Measurements from ENCODE around the gene TELO2.

Gene TELO2

DNA sequence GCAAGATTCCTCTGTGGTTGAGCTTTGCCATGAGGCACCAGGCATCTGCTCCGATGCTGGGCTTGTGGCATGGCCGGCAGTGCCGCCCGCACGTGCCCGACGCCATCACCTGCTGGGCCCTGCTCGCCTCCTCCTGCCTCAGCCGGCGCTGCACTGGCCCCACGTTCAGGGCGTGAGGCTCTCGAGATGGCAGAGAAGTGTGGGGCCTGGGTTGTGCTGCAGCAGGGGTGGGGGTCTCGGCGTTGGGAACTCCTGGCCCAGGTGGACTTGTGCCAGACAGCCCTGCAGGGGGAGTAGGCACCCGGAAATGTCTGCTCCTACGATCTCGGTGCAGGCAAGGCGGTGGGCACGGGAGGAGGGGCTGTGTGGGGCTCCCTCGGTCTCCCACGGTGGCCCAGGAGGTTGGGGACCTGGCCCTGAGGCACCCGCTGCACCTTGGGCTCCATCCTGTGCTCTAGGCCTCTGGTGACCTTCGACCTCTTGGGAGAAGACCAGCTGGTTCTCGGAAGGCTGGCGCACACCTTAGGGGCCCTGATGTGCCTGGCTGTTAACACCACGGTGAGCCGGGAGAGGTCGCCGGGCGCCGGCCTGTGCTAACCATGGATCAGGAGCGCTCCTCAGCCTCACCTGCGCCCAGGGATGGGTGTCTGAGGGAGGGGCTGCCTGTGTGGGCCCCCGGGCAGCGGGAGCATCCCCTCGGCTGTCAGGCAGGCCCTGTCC, 13.5 kb downstream of the TELO2 start:
- Histone ChIP-seq H3K27ac (ENCODE audit: insufficient read depth, low read depth, low read length, poor library complexity, severe bottlenecking) (no peak overlapping the region), H3K36me3 (ENCODE audit: control insufficient read depth, insufficient read depth, low read length) (peaks cover 20% of the 10 kb centered on the region), H3K4me3 (ENCODE audit: insufficient read depth, low read depth, low read length) (no peak overlapping the region), H3K27me3 (ENCODE audit: control insufficient read depth, insufficient read depth, low read length, poor library complexity, severe bottlenecking) (no peaks in the 10 kb centered on the region), H3K9me3 (ENCODE audit: control insufficient read depth, low read length) (no peaks in the 10 kb centered on the region), H3K4me1 (ENCODE audit: control insufficient read depth, insufficient read depth, low read length) (no peaks in the 10 kb centered on the region)
- WGBS, 2 experiments, result 95 to 96% methylated on average over 37 of the region's 37 CpGs

GRCh38 chr16:1508494-1509187, 15.5 kb downstream of the TELO2 start:
- Histone ChIP-seq H3K27ac (ENCODE audit: insufficient read depth, low read depth, low read length, poor library complexity, severe bottlenecking) (no peak overlapping the region), H3K4me3 (ENCODE audit: insufficient read depth, low read depth, low read length) (no peak overlapping the region), H3K36me3 (ENCODE audit: control insufficient read depth, insufficient read depth, low read length) (peaks cover 2% of the 10 kb centered on the region), H3K9me3 (ENCODE audit: control insufficient read depth, low read length) (no peaks in the 10 kb centered on the region), H3K4me1 (ENCODE audit: control insufficient read depth, insufficient read depth, low read length) (no peaks in the 10 kb centered on the region), H3K27me3 (ENCODE audit: control insufficient read depth, insufficient read depth, low read length, poor library complexity, severe bottlenecking) (no peaks in the 10 kb centered on the region)
- 95% methylated on average over 24 of the region's 24 CpGs for WGBS, 2 experiments

DNA sequence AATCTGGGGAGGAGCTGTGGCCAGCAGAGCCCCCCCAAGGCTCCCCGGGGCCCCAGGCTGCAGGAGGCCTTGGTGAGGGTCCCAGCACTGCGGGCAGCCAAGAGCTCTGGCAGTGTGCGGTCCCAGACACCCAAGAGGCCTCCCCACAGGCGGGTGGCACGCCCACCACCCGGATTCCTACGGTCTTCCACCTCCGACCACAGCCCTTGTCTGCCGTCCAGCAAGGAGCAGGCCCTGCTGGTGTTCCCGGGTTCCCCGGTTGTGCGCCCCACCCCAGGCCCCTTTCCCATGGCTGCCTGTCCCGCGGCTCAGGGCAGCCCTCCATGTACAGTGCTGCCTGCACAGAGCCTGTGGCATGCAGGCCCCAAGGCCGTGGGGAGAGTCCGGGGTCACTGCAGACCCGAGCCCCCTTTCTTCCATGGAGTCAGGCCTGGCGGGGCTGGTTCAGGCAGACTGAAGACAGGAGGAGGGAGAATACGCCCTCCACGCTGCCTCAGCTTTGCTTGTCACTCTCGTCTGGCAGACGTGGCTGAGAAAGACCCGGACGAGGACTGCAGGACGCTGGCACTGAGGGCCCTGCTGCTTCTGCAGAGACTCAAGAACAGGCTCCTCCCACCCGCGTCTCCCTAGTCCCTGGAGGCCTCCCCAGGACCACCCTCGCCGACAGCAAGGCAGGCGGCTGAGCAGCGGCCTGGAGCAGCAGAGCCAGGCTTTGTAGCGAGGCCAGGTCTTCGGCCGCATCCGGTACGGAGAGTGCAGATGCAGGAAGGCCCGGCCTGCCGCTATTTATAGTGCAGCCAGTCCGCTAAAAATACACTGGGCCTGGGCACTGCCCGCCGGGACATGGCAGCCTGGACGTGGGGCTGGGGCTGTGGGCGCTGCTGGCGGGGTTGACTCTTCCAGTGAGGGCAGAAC, 16.4 kb downstream of the TELO2 start:
- Histone ChIP-seq H3K4me3 (ENCODE audit: insufficient read depth, low read depth, low read length) (no peak overlapping the region), H3K36me3 (ENCODE audit: control insufficient read depth, insufficient read depth, low read length) (peaks cover 4% of the 10 kb centered on the region), H3K27ac (ENCODE audit: insufficient read depth, low read depth, low read length, poor library complexity, severe bottlenecking) (no peak overlapping the region), H3K4me1 (ENCODE audit: control insufficient read depth, insufficient read depth, low read length) (no peaks in the 10 kb centered on the region), H3K27me3 (ENCODE audit: control insufficient read depth, insufficient read depth, low read length, poor library complexity, severe bottlenecking) (no peaks in the 10 kb centered on the region), H3K9me3 (ENCODE audit: control insufficient read depth, low read length) (no peaks in the 10 kb centered on the region)
- WGBS, 2 experiments, result 91% methylated on average over 44 of the region's 44 CpGs

- Histone ChIP-seq H3K4me1 (ENCODE audit: control insufficient read depth, insufficient read depth, low read length) (no peaks in the 10 kb centered on the region), H3K27ac (ENCODE audit: insufficient read depth, low read depth, low read length, poor library complexity, severe bottlenecking) (no peak overlapping the region), H3K27me3 (ENCODE audit: control insufficient read depth, insufficient read depth, low read length, poor library complexity, severe bottlenecking) (no peaks in the 10 kb centered on the region), H3K4me3 (ENCODE audit: insufficient read depth, low read depth, low read length) (no peak overlapping the region), H3K9me3 (ENCODE audit: control insufficient read depth, low read length) (no peaks in the 10 kb centered on the region), H3K36me3 (ENCODE audit: control insufficient read depth, insufficient read depth, low read length) (peaks cover 6% of the 10 kb centered on the region)
- WGBS, 2 experiments, result 95% methylated on average over 10 of the region's 10 CpGs
These were observed 17.1 kb downstream of the TELO2 start for GRCh38 chr16:1510272-1510671.

DNA sequence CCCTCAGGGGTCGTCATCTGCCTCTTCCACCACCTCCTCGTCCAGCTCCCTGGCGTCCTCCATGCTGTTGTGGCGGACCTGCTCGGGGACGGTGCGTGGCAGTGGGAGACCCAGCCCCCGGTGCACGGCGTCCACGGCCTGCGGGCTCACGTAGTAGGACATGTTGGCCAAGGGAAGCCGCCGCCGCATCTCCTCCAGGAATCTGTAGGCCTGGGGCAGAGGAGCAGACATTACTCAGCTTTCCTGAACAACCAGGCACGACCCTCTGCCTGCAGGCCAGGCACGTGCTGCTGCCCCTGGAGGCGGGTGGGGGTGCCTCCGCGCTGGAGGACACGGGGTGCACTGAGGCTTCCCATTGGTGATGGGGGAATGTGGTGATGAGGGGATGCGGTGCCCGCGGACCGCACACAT, 17.8 kb downstream of the TELO2 start:
- Histone ChIP-seq H3K9me3 (ENCODE audit: control insufficient read depth, low read length) (no peaks in the 10 kb centered on the region), H3K4me3 (ENCODE audit: insufficient read depth, low read depth, low read length) (no peak overlapping the region), H3K27me3 (ENCODE audit: control insufficient read depth, insufficient read depth, low read length, poor library complexity, severe bottlenecking) (no peaks in the 10 kb centered on the region), H3K27ac (ENCODE audit: insufficient read depth, low read depth, low read length, poor library complexity, severe bottlenecking) (no peak overlapping the region), H3K36me3 (ENCODE audit: control insufficient read depth, insufficient read depth, low read length) (peaks cover 8% of the 10 kb centered on the region), H3K4me1 (ENCODE audit: control insufficient read depth, insufficient read depth, low read length) (no peaks in the 10 kb centered on the region)
- WGBS, 2 experiments, result 93 to 94% methylated on average over 26 of the region's 26 CpGs

- no peak overlapping the region for H3K27ac ChIP-seq (ENCODE audit: insufficient read depth, low read depth, low read length, poor library complexity, severe bottlenecking)
- H3K9me3 ChIP-seq (ENCODE audit: control insufficient read depth, low read length), result no peaks in the 10 kb centered on the region
- WGBS, 2 experiments, result 91 to 93% methylated on average over 30 of the region's 30 CpGs
- H3K36me3 ChIP-seq (ENCODE audit: control insufficient read depth, insufficient read depth, low read length), result peaks cover 8% of the 10 kb centered on the region
- H3K27me3 ChIP-seq (ENCODE audit: control insufficient read depth, insufficient read depth, low read length, poor library complexity, severe bottlenecking), result no peaks in the 10 kb centered on the region
- no peak overlapping the region for H3K4me3 ChIP-seq (ENCODE audit: insufficient read depth, low read depth, low read length)
- no peaks in the 10 kb centered on the region for H3K4me1 ChIP-seq (ENCODE audit: control insufficient read depth, insufficient read depth, low read length)
These were observed 18.8 kb downstream of the TELO2 start for GRCh38 chr16:1511662-1512569.

DNA sequence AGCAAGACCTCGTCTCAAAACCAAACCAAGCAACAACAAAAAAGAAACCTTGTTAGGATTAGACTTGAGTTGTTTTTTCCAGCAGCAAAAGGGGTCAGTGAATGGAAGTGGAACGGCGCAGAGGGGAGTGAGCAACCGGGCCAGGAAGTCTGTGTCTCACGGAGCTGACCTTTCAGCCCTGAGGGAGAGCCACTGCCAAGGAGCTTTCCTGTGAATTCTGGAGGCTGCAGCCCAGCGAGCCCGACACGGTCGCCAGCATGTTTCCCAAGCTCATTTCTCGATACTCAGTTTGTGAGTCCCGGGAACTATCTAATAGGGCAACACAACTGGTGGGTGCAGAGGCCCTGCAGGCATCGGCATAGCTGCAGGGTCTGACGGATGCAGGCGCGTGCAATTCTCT, 19.6 kb downstream of the TELO2 start:
- Histone ChIP-seq H3K9me3 (ENCODE audit: control insufficient read depth, low read length) (no peaks in the 10 kb centered on the region), H3K4me3 (ENCODE audit: insufficient read depth, low read depth, low read length) (no peak overlapping the region), H3K27ac (ENCODE audit: insufficient read depth, low read depth, low read length, poor library complexity, severe bottlenecking) (no peak overlapping the region), H3K27me3 (ENCODE audit: control insufficient read depth, insufficient read depth, low read length, poor library complexity, severe bottlenecking) (no peaks in the 10 kb centered on the region), H3K4me1 (ENCODE audit: control insufficient read depth, insufficient read depth, low read length) (no peaks in the 10 kb centered on the region), H3K36me3 (ENCODE audit: control insufficient read depth, insufficient read depth, low read length) (peaks cover 8% of the 10 kb centered on the region)
- 93 to 96% methylated on average over 15 of the region's 15 CpGs for WGBS, 2 experiments

- Histone ChIP-seq H3K27me3 (ENCODE audit: control insufficient read depth, insufficient read depth, low read length, poor library complexity, severe bottlenecking) (no peaks in the 10 kb centered on the region), H3K27ac (ENCODE audit: insufficient read depth, low read depth, low read length, poor library complexity, severe bottlenecking) (no peak overlapping the region), H3K36me3 (ENCODE audit: control insufficient read depth, insufficient read depth, low read length) (peaks cover 8% of the 10 kb centered on the region), H3K4me3 (ENCODE audit: insufficient read depth, low read depth, low read length) (no peak overlapping the region), H3K4me1 (ENCODE audit: control insufficient read depth, insufficient read depth, low read length) (no peaks in the 10 kb centered on the region), H3K9me3 (ENCODE audit: control insufficient read depth, low read length) (no peaks in the 10 kb centered on the region)
- WGBS, 2 experiments, result 96% methylated on average over 2 to 3 of the region's 3 CpGs
These were observed 21.3 kb downstream of the TELO2 start for GRCh38 chr16:1514507-1514906.

DNA sequence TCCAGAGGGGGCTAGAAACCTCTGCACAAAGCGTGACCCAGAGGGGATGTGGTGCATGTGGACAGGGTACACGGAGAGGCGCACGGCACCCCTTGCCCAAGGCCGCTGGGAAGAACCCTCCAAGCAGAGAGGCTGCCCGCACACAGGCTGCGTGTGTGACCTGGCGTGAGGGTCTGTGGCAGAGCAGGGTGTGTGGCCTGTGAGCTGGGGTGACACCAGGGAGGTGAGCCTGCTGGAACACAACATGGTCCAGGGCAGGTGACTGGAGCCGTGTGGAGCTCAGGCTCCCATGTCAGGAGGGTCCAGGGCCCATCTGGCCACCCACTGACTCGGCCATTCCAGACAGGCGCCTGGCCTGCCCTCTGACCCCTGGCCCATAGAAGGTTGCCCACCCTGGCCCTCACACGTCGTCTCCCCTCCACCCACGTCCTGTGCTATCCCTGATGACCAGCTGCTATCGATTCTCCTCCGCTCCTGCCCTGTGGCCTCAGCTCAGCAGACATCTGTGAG, 25.5 kb downstream of the TELO2 start:
- H3K9me3 ChIP-seq (ENCODE audit: control insufficient read depth, low read length), result no peaks in the 10 kb centered on the region
- H3K27me3 ChIP-seq (ENCODE audit: control insufficient read depth, insufficient read depth, low read length, poor library complexity, severe bottlenecking), result no peaks in the 10 kb centered on the region
- WGBS, 2 experiments, result 94% methylated on average over 16 of the region's 16 CpGs
- H3K4me1 ChIP-seq (ENCODE audit: control insufficient read depth, insufficient read depth, low read length), result no peaks in the 10 kb centered on the region
- H3K27ac ChIP-seq (ENCODE audit: insufficient read depth, low read depth, low read length, poor library complexity, severe bottlenecking), result no peak overlapping the region
- H3K36me3 ChIP-seq (ENCODE audit: control insufficient read depth, insufficient read depth, low read length), result peaks cover 14% of the 10 kb centered on the region
- no peak overlapping the region for H3K4me3 ChIP-seq (ENCODE audit: insufficient read depth, low read depth, low read length)
